ENCODE data around the gene PLXNB2. TPM values are rescaled to one million over a fixed set of nuclear protein-coding genes. Genes with fewer than 3 reads are reported as not detected.

Gene PLXNB2
- total RNA-seq, 2 donors from 2014 or later: 169 to 218 TPM

DNA sequence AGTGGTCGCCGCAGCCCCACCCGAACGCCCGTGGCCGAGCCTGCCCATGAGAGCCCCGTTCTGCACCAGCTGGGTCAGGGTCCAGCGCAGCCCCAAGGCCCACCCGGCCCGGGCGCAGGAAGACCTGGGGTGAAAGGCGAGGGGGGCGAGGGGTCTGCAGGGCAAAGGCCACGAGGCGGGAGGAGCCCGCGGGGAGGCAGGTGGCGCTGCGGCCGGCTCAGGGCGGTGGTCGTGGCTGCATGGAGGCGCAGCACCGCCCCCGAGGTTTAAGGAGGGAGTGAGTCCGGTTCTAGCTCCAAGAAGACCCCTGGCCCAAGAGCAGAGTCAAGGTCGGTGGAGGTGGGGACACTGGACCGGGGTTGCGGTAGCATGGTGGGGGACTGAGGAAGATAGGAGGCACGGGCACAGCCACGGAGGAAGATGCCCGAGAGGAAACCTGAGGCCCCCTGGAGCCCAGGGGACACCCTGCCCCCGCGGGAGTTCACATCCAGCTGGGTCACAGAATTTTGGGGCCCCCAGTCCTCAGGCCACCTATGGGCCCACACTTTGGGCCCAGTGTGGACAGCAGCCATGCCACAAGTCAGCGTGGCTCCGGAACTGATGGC is 55.9 kb downstream of the PLXNB2 start:
- Histone ChIP-seq H3K4me1 (ENCODE audit: control insufficient read depth in 1 of 2, low read depth in 2 of 2) (peaks cover 13 to 31% of the 10 kb centered on the region in 2 donors), H3K27ac (peak overlapping the region; percentile 47 to 53), H3K9me3 (no peaks in the 10 kb centered on the region), H3K36me3 (no peaks in the 10 kb centered on the region), H3K4me3 (peak overlapping the region; percentile 82), H3K27me3 (replicated peaks; ENCODE audit: insufficient read depth) (no peaks in the 10 kb centered on the region)
- TF ChIP-seq, protein P1, sequence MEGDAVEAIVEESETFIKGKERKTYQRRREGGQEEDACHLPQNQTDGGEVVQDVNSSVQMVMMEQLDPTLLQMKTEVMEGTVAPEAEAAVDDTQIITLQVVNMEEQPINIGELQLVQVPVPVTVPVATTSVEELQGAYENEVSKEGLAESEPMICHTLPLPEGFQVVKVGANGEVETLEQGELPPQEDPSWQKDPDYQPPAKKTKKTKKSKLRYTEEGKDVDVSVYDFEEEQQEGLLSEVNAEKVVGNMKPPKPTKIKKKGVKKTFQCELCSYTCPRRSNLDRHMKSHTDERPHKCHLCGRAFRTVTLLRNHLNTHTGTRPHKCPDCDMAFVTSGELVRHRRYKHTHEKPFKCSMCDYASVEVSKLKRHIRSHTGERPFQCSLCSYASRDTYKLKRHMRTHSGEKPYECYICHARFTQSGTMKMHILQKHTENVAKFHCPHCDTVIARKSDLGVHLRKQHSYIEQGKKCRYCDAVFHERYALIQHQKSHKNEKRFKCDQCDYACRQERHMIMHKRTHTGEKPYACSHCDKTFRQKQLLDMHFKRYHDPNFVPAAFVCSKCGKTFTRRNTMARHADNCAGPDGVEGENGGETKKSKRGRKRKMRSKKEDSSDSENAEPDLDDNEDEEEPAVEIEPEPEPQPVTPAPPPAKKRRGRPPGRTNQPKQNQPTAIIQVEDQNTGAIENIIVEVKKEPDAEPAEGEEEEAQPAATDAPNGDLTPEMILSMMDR (IDR thresholded peaks at IDR 0.05): no peak
- no peak for DNase-seq (ENCODE audit: low spot score)
- ATAC-seq (ENCODE audit: insufficient number of reproducible peaks, low FRiP score, low read depth): peak; percentile 16

DNA sequence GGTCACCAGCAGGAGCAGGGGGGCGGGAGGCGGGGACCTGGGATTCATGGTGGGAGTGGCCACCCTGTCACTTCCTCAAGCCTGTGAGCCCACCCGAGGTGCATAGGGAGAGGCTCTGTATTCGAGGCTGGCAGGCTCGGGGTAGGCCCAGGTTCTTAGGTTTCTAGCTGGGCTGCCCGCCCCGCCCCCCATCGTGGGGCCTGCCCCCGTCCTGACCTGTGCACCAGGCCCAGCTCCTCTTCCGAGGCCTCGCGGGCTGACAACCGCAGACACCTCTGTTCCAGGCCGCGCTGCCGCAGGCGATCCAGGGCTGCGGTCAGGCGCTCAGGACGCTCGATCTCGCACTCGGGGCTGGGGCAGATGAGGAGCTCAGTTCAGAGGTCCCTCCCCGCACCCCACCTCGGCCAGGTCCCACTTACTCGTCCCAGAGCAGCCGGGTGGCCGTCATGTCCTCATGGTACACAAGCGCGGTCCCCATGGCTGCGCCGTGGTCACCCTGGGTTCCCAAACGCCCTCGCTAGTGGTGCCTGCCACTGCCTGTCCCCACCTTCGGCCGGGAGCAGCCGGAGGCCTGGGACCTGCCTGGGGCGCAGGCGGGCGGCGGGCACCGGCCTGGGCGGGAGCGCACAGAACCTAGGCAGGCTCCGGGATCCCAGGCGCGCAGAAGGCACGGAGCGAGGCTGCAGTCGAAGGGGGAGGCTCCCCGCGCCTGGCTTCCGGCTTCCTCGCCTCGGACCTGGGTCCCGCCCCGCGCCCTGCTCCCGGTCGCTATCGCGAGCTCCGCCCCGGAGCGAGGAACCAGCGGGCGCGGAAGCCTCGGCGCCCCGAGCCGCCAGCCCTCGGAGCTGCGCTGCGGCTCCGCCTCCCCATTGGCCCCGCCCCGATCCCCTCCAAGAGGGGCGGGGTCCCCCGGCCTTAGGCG is 56.6 kb downstream of the PLXNB2 start, which contains the start of gene HDAC10:
Gene HDAC10 (minus strand): TSS at position 711 of the 922 bp plus-strand sequence. CDS start 233 bp downstream, at position 478.
- DNase-seq (ENCODE audit: low spot score): no peak
- Histone ChIP-seq H3K27me3 (replicated peaks; ENCODE audit: insufficient read depth) (no peaks in the 10 kb centered on the region), H3K27ac (peak within 1 kb of the TSS; percentile 53 to 56), H3K9me3 (no peaks in the 10 kb centered on the region), H3K4me1 (ENCODE audit: control insufficient read depth in 1 of 2, low read depth in 2 of 2) (peaks cover 16 to 37% of the 10 kb centered on the region in 2 donors), H3K36me3 (no peaks in the 10 kb centered on the region), H3K4me3 (peak within 1 kb of the TSS; percentile 82)
- peak; percentile 39 for ATAC-seq (ENCODE audit: insufficient number of reproducible peaks, low FRiP score, low read depth)
- TF ChIP-seq, protein P1 (IDR thresholded peaks at IDR 0.05): no peak

DNA sequence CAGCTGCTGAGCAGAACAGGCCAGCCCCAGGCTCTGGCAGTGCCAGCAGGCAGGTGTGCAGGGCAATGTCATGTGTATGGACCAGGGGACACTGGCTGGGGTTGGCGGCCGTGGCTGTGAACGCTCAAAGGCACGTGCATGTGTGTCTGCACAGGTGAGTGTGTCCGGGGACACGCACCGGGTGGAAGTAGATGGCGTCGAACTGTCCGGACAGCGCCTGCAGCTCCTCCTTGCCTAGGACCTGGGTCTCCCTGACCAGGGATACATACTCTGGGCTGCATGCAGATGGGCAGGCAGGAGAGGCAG is 57.2 kb downstream of the PLXNB2 start:
- TF ChIP-seq, protein P1 (IDR thresholded peaks at IDR 0.05): no peak
- Histone ChIP-seq H3K9me3 (no peaks in the 10 kb centered on the region), H3K4me3 (peak overlapping the region; percentile 82), H3K36me3 (no peaks in the 10 kb centered on the region), H3K27ac (no peak overlapping the region), H3K4me1 (ENCODE audit: control insufficient read depth in 1 of 2, low read depth in 2 of 2) (peaks cover 21 to 42% of the 10 kb centered on the region in 2 donors), H3K27me3 (replicated peaks; ENCODE audit: insufficient read depth) (no peaks in the 10 kb centered on the region)
- ATAC-seq (ENCODE audit: insufficient number of reproducible peaks, low FRiP score, low read depth): no peak
- DNase-seq (ENCODE audit: low spot score): no peak

DNA sequence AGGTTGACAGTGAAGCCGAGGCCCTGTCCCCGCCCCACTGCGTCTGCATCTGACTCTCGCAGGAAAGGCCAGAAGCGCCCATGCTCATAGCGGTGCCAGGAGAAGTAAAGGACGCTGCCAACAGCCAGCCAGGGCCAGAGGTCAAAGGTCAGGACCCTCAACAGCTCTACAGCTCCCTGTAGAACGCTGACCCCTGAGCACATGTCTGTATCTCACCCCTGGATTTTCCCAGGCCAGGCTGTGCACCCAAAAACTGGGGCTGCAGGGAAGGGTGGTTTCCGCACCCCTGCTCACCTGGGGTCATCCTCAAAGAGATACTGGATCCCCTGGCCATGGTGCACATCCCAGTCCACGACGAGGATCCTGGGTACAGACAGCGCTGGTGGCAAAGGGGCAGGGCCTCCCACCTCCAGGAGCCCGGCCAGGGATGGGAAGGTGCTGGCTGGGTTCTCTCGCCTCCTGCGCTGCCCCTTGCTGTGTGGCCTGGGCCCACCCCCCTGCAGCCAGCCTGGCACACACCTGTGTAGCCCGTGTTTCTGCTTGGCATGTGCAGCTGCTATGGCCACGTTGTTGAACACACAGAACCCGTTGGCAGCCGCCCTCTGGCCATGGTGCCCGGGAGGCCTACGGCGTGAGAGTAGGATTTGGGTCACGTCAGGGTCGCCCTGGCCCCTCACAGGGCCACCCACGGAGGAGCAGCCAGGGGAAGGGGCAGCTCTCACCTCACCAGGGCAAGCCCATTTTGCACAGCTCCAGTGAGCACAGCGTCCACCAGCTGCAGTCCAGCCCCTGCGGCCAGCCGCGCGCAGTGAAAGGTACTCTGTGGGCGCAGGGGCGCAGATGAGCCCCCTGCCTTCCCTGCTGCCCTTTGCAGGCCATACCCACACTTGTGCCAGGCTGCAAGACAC is 57.9 kb downstream of the PLXNB2 start:
- Histone ChIP-seq H3K36me3 (no peaks in the 10 kb centered on the region), H3K9me3 (no peaks in the 10 kb centered on the region), H3K27me3 (replicated peaks; ENCODE audit: insufficient read depth) (no peaks in the 10 kb centered on the region), H3K4me3 (peak overlapping the region; percentile 82), H3K4me1 (ENCODE audit: control insufficient read depth in 1 of 2, low read depth in 2 of 2) (peaks cover 21 to 42% of the 10 kb centered on the region in 2 donors), H3K27ac (no peak overlapping the region)
- no peak for DNase-seq (ENCODE audit: low spot score)
- ATAC-seq (ENCODE audit: insufficient number of reproducible peaks, low FRiP score, low read depth): no peak
- TF ChIP-seq, protein P1 (IDR thresholded peaks at IDR 0.05): no peak
